Fibroblast of mammary gland (primary cell): ENCODE data around the gene DCST1.

Experiments
- DNase-seq: peaks from one replicate; pipeline ENCODE4 v3.0.0-alpha.2; 2010; ENCODE audit warnings: low read depth
- H3K4me3 ChIP-seq: 2 replicates; pipeline ENCODE4 v1.5.1; 2011; ENCODE audit warnings: low read depth, mild to moderate bottlenecking, low read length, moderate library complexity; ENCODE audit not compliant: control insufficient read depth
- TF ChIP-seq, protein P1 (sequence below): conservative IDR thresholded peaks from 2 replicates; pipeline ENCODE4 v1.5.1; 2011; ENCODE audit warnings: low read depth, low read length, inconsistent platforms; ENCODE audit not compliant: control insufficient read depth, insufficient read depth

DCST1 gene

DNA sequence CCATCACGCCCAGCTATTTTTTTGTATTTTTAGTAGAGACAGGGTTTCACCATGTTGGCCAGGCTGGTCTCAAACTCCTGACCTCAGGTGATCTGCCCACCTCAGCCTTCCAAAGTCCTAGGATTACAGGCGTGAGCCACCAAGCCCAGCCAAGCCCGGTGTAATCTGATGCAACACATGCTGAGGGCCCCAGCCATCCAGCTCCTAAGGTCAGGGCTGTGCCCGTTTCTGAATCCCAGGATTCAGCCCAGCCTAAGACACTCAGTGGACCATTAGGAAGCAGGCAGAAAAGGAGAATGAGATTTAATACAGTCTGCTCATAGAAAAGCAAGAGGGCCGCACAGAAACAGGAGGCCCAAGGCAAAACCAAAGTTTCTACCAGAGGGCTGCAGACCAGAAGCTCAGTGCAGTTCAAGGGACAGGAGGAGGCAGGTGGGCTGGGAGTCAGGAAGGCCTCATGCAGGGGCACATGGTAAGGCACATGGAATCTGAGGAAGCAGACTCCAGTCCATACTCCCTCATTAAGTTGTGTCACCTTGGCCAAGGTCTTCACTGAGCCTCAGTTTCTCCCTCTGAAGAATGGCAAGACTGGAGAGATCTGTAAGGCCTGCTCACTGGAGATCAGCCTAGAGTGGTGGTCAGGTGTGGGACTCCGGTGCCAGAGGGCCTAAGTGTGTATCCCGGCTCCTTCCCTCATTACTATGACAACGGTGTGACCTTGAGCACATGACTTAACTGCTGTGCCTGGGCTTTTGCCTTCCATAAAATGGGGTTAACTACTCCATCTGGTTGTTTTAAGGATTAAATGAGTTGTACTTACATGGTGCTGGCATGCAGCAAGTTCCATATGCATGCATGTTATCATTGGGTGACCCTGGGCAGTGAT, 15.1 kb downstream of the DCST1 start:
- H3K4me3 ChIP-seq = no peak overlapping the region
- no peak for DNase-seq
- TF ChIP-seq, protein P1, sequence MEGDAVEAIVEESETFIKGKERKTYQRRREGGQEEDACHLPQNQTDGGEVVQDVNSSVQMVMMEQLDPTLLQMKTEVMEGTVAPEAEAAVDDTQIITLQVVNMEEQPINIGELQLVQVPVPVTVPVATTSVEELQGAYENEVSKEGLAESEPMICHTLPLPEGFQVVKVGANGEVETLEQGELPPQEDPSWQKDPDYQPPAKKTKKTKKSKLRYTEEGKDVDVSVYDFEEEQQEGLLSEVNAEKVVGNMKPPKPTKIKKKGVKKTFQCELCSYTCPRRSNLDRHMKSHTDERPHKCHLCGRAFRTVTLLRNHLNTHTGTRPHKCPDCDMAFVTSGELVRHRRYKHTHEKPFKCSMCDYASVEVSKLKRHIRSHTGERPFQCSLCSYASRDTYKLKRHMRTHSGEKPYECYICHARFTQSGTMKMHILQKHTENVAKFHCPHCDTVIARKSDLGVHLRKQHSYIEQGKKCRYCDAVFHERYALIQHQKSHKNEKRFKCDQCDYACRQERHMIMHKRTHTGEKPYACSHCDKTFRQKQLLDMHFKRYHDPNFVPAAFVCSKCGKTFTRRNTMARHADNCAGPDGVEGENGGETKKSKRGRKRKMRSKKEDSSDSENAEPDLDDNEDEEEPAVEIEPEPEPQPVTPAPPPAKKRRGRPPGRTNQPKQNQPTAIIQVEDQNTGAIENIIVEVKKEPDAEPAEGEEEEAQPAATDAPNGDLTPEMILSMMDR = no peak

DNA sequence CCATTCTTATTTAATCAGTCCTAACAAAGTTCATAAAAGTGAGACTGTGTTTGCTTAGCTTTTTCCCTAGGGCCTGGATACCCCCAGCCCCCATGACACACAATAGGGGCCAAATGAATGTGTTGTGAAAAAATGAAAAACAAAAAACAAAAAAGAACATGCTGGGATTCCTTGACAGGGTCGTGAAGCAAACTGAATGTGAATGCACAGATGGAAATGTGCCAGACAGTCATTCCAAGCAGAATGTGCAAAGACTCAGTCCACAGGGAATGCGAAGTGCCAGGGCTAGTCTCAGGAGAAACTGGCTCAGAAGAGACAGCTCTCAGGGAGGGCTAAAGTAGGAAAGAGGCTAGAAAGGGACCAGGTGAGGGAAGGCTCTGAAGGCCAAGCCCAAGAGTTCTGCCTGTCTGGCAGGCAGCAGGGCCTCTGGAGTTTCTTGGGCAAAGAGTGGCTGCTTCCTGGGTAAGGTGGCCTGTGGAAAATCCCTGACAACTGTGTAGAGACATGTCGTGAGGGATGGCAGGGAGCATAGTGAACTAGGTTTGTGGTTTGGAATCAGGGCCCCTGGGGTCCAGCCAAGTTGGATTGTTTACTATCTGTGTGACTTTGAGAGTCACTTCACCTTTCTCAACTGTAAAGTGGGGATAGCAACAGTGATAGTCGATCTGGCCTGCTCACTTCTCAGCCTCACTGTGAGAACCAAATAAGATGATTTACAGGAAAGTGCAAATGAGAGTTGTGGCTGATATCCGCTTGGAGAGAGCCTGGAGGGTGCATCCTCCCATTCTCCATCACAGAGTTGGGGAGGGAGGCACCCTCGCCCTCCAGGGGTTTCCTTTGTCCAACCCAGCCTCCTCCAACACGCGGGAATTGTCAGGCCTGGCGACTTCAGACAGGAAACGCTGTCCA, 16.3 kb downstream of the DCST1 start:
- peak; percentile 54 for DNase-seq
- H3K4me3 ChIP-seq = peak overlapping the region; percentile 62
- TF ChIP-seq, protein P1 = no peak

- H3K4me3 ChIP-seq = peak within 1 kb of the TSS; percentile 74
- DNase-seq = peak; percentile 69
- TF ChIP-seq, protein P1 = peak; percentile 69
These were observed 17.1 kb downstream of the DCST1 start, which contains the start of gene ADAM15 for GRCh38 chr1:155050560-155051341. TSS of gene ADAM15 (plus strand) at chr1:155051316. CDS start at chr1:155051387, 71 bp downstream.

DNA sequence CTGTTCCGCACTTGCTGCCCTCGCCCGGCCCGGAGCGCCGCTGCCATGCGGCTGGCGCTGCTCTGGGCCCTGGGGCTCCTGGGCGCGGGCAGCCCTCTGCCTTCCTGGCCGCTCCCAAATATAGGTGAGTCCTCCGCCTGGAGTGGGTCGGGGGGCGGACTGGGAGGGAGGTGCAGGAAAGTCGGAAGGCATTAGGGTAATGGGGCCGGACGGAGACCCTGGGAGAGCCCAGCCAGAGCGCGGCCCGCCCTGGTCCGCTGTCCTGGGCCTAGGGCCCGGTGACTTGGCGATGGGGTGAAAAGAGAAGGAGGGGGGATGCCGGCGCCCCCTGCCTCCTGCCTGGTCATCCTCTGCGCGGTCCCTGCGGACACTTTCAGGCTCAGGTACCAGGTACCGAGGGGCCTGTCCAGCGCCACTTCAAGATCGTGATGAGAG, 17.7 kb downstream of the DCST1 start:
- peak overlapping the region; percentile 74 for H3K4me3 ChIP-seq
- TF ChIP-seq, protein P1 = no peak
- no peak for DNase-seq

GRCh38 chr1:155051777-155052398, 18.3 kb downstream of the DCST1 start:
- TF ChIP-seq, protein P1 = no peak
- H3K4me3 ChIP-seq = peak overlapping the region; percentile 74
- DNase-seq = peak; percentile 18
